Upper lobe of left lung (tissue), 4 donors: ENCODE results near the gene FGF14.

ENCODE experiments used
- EP300 ChIP-seq, 4 donors: sonication (generic); formaldehyde crosslinking; IDR thresholded peaks; one replicate each; pipeline ENCODE4 v1.5.1; 2017; ENCODE audit warnings: antibody characterized with exemption in 4 of 4, control low read depth in 2 of 4
- POLR2A ChIP-seq, 4 donors: fragments of 450-650 bp; IDR thresholded peaks; one replicate each; pipeline ENCODE4 v1.5.1; 2016 to 2017; ENCODE audit warnings: antibody characterized with exemption in 4 of 4, mild to moderate bottlenecking in 2 of 4
- POLR2AphosphoS5 ChIP-seq, 2 donors: sonication (generic); formaldehyde crosslinking; IDR thresholded peaks; one replicate each; pipeline ENCODE4 v1.5.1; 2017; ENCODE audit warnings: antibody characterized with exemption in 2 of 2
- TF ChIP-seq, protein P1 (sequence below), 6 experiments: fragments of 450-650 bp in 4 of 6; fragments of 200-600 bp in 2 of 6; sonication (generic) in 2 of 6; IDR thresholded peaks; one replicate each; pipeline ENCODE4 v1.5.1; 2016 to 2019; ENCODE audit warnings: antibody characterized with exemption in 6 of 6

DNA sequence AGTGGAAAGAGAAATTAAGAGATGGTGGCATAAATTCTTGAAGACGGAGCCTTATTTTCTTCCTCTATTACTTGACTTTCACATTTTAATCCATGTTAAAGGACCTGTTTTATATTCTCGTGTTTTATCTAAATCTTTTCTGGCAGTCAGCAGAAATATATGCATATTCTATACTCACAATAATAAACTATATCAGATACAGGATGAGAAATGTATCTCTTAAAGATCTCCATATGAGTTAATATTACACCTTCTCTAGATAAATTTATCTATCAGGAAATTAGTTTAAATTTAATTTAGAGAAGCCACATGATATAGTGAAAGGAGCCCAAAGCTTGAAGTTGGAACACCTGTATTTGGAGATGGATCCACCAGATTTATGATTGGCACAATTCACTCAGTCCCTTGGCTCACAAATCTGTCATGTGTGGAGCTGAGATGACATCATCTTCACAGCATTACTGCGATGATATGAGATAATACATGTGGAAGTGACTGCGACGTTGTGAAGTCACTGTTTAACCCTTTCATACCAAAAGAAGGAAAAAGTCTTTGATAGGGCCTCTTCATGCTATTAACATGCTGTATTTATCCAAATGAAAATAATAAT lies 216.4 kb downstream of the FGF14 start:
- TF ChIP-seq POLR2AphosphoS5 (IDR thresholded peaks at IDR 0.05) (no peak), EP300 (IDR thresholded peaks at IDR 0.05) (no peak), POLR2A (IDR thresholded peaks at IDR 0.05) (no peak)
- TF ChIP-seq, protein P1, sequence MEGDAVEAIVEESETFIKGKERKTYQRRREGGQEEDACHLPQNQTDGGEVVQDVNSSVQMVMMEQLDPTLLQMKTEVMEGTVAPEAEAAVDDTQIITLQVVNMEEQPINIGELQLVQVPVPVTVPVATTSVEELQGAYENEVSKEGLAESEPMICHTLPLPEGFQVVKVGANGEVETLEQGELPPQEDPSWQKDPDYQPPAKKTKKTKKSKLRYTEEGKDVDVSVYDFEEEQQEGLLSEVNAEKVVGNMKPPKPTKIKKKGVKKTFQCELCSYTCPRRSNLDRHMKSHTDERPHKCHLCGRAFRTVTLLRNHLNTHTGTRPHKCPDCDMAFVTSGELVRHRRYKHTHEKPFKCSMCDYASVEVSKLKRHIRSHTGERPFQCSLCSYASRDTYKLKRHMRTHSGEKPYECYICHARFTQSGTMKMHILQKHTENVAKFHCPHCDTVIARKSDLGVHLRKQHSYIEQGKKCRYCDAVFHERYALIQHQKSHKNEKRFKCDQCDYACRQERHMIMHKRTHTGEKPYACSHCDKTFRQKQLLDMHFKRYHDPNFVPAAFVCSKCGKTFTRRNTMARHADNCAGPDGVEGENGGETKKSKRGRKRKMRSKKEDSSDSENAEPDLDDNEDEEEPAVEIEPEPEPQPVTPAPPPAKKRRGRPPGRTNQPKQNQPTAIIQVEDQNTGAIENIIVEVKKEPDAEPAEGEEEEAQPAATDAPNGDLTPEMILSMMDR (IDR thresholded peaks at IDR 0.05) = no peak
